Activated CD8-positive, alpha-beta T cell treated with anti-CD3 and anti-CD28 coated beads, Interleukin-2, amount 10 ng/mL, durations not matched to agents 7 days and 5 days (primary cell): ENCODE data around the gene SYF2. TPM values are rescaled to one million over a fixed set of nuclear protein-coding genes. Genes with fewer than 3 reads are reported as not detected.
"Not testable (repeated sequence)": the region's sequence is repeated elsewhere in the genome, so short reads cannot be mapped to it uniquely, and the experiment has no call there.

ENCODE experiments used
- ATAC-seq: fragments of 150-1000 bp; cut with Tn5 transposase; one replicate; pipeline ENCODE4 v1.10.0; 2021; ENCODE audit warnings: moderate library complexity
- CTCF ChIA-PET: fragments of 350-600 bp; sonication (Branson Sonifier 250); formaldehyde crosslinking; loops from one replicate; lab custom pipeline; 2021; ENCODE audit warnings: antibody characterized with exemption; lab: Charles Lee
- POLR2A ChIA-PET: fragments of 350-600 bp; sonication (Branson Sonifier 250); formaldehyde crosslinking; loops from one replicate; lab custom pipeline; 2021; ENCODE audit warnings: antibody characterized with exemption; lab: Charles Lee
- DNase-seq: peaks from one replicate; pipeline ENCODE4 v3.0.0-alpha.2; 2020
- H3K27ac Mint-ChIP-seq: one replicate; pipeline ENCODE4 v1.8.0; 2021; ENCODE audit warnings: mild to moderate bottlenecking, mixed read lengths
- H3K27me3 Mint-ChIP-seq: one replicate; pipeline ENCODE4 v1.8.0; 2021; ENCODE audit warnings: low read depth, mixed read lengths
- H3K36me3 Mint-ChIP-seq: one replicate; pipeline ENCODE4 v1.8.0; 2021; ENCODE audit warnings: low read depth, mixed read lengths
- H3K4me1 Mint-ChIP-seq: one replicate; pipeline ENCODE4 v1.8.0; 2021; ENCODE audit warnings: low read depth, mixed read lengths
- H3K4me3 Mint-ChIP-seq: one replicate; pipeline ENCODE4 v1.8.0; 2021; ENCODE audit warnings: mild to moderate bottlenecking, mixed read lengths
- H3K9me3 Mint-ChIP-seq: one replicate; pipeline ENCODE4 v1.8.0; 2022; ENCODE audit warnings: mixed read lengths; ENCODE audit not compliant: insufficient read depth
- total RNA-seq, 2 experiments: library from RNA; stranded (reverse); gene quantifications; one replicate each; pipeline ENCODE4 v1.2.3, GENCODE V29; 2021

The SYF2 gene
- total RNA-seq, 2 experiments from 2014 or later: 36.8 to 37.1 TPM

DNA sequence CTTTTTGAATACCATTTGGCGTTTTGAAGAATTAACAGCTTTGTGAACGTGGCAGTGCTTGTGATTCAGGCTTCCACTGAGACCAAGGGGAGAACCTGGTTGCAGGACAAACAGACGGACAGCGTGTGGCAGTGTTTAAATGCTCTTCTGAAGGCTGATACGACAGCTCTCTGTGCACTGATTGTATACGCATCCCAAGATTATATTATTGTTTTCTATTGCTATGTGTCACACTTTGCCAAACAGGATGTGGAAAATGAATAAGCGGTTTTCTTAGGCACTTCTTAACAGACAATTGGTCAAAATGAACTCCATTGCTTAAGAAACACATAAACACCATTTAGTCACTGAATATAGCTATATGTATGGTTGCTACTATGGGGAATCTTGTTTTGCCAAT is 27.5 kb upstream of the SYF2 start:
- H3K9me3 Mint-ChIP-seq, H3K4me3 Mint-ChIP-seq, POLR2A ChIA-PET, H3K36me3 Mint-ChIP-seq, H3K4me1 Mint-ChIP-seq, H3K27me3 Mint-ChIP-seq, H3K27ac Mint-ChIP-seq, DNase-seq: not testable (repeated sequence)
- ATAC-seq: peak; percentile 63
- CTCF ChIA-PET: interaction anchor here (1.0 kb wide), 1 partner anchor 20 kb away, joined by 4 read pairs; no protein-coding TSS in a partner anchor

DNA sequence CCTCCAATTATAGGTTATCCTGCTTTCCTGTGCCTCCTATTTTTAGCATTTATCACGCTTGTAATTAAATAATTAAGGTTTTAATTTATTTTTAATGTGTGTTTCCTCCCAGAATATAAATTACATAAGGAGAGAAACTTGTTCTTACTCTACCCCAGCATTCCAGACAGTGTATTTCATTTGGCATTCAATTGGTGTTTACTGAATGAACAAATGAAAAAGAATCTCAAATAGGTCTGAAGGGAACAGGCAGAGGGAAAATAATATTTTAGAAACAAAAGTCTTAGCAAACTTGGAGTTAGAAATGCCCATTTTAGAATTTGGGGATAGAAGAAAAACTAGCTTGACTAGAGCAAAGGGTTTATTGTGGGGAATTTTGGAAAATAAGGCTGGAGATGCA is 24.9 kb upstream of the SYF2 start:
- Mint-ChIP-seq H3K36me3 (no peaks in the 10 kb centered on the region), H3K27ac (no peak overlapping the region), H3K9me3 (no peaks in the 10 kb centered on the region), H3K27me3 (no peaks in the 10 kb centered on the region), H3K4me1 (peaks cover 9% of the 10 kb centered on the region), H3K4me3 (no peak overlapping the region)
- DNase-seq (no peak), ATAC-seq (no peak)
- CTCF ChIA-PET: interaction anchor here (0.8 kb wide), 1 partner anchor 10 kb away, joined by 3 read pairs; the partner anchor contains the start of gene RSRP1
- POLR2A ChIA-PET: interaction anchor here (1.7 kb wide), 1 partner anchor 10 kb away, joined by 10 read pairs; the partner anchor contains the start of gene RSRP1

DNA sequence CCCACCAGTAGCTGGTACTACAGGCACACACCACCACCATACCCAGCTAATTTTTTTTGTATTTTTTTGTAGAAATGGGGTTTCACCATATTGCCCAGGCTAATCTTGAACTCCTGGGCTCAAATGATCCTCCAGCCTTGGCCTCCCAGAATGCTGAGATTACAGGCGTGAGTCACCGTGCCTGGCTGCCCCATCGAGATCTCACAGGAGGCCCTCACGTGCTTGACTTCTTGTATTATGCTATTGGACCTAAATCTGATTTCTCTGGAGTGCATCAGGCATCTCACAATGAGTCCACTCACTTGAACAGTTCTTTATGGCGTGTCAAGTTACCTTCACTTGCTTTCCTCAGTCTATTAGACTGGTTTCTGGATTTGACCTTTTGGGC is 24.3 kb upstream of the SYF2 start:
- H3K36me3 Mint-ChIP-seq: no peaks in the 10 kb centered on the region
- CTCF ChIA-PET: no interaction called here
- no peak for DNase-seq
- no peak overlapping the region for H3K27ac Mint-ChIP-seq
- no peak overlapping the region for H3K4me3 Mint-ChIP-seq
- no peak for ATAC-seq
- POLR2A ChIA-PET: interaction anchor here (0.6 to 1.7 kb wide), 2 partner anchors 9 to 358 kb away, joined by 3 to 12 read pairs; partner anchors contain the start of gene RSRP1
- H3K27me3 Mint-ChIP-seq: no peaks in the 10 kb centered on the region
- H3K9me3 Mint-ChIP-seq: no peaks in the 10 kb centered on the region
- H3K4me1 Mint-ChIP-seq: peaks cover 9% of the 10 kb centered on the region

DNA sequence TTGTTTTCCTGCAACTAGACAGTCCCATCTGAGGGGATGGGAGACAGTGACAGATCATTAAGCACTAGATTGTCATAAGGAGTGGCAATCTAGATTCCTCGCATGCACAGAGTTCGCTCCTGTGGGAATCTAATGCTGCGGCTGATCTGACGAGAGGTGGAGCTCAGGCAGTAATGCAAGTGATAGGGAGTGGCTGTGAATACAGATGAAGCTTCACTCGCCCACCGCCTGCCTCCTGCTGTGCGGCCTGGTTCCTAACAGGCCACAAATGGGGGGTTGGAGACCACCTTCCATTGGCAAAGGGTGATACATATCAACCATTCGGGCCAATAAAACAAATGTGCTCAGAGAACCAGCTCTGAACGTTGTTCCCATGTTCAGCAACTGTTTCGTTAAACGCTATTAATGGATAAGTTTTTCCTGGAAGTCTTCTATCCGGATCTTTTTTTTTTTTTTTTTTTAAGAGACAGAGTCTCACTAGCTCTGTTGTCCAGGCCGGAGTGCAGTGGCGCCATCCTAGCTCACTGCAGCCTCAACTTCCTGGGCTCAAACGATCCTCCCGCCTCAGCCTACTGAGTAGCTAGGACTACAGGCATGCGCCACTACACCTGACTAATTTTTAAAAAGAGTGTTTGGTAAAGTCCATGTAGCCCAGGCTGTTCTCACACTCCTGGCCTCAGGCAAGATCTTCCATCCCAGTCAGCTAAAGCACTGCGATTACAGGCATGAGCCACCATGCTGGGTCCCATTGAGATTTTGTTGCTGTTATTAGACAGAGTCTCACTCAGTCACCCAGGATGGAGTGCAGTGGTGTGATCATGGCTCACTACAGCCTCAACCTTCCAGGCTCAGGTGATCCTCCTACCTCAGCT is 23.6 kb upstream of the SYF2 start:
- Mint-ChIP-seq H3K36me3 (no peaks in the 10 kb centered on the region), H3K27me3 (no peaks in the 10 kb centered on the region), H3K9me3 (no peaks in the 10 kb centered on the region), H3K27ac (no peak overlapping the region), H3K4me3 (no peak overlapping the region), H3K4me1 (peaks cover 8% of the 10 kb centered on the region)
- ChIA-PET CTCF (no interaction called here), POLR2A (interaction anchor here (0.6 to 1.7 kb wide), 3 partner anchors 9 to 359 kb away, joined by 3 to 12 read pairs (median 3); partner anchors contain the start of gene RSRP1)
- DNase-seq (no peak), ATAC-seq (no peak)

DNA sequence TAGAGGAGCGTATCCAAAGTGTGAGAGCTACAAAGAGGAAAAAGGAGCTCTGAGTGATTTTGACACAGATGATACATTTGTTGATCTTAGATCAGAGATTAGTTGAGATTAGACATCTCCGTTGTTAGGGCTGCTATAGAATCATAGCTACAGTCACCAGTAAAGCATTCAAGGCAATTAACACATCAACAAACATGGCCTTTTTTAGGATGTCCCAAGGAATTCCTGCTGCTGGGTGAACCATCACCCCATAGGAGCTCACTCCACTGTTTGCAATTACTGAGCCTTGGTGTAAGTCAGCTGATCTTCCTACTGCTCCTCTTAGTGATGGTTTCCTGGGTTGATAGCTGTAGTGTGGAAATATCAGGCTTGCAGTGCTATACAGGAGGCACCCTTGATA is 21.6 kb upstream of the SYF2 start:
- no peak overlapping the region for H3K4me3 Mint-ChIP-seq
- ChIA-PET CTCF (no interaction called here), POLR2A (interaction anchor here (0.6 to 1.4 kb wide), 2 partner anchors 22 to 565 kb away, joined by 4 to 6 read pairs; partner anchors contain the start of gene SYF2)
- no peak overlapping the region for H3K27ac Mint-ChIP-seq
- no peaks in the 10 kb centered on the region for H3K36me3 Mint-ChIP-seq
- no peak for ATAC-seq
- no peaks in the 10 kb centered on the region for H3K4me1 Mint-ChIP-seq
- no peaks in the 10 kb centered on the region for H3K27me3 Mint-ChIP-seq
- H3K9me3 Mint-ChIP-seq: no peaks in the 10 kb centered on the region
- no peak for DNase-seq

DNA sequence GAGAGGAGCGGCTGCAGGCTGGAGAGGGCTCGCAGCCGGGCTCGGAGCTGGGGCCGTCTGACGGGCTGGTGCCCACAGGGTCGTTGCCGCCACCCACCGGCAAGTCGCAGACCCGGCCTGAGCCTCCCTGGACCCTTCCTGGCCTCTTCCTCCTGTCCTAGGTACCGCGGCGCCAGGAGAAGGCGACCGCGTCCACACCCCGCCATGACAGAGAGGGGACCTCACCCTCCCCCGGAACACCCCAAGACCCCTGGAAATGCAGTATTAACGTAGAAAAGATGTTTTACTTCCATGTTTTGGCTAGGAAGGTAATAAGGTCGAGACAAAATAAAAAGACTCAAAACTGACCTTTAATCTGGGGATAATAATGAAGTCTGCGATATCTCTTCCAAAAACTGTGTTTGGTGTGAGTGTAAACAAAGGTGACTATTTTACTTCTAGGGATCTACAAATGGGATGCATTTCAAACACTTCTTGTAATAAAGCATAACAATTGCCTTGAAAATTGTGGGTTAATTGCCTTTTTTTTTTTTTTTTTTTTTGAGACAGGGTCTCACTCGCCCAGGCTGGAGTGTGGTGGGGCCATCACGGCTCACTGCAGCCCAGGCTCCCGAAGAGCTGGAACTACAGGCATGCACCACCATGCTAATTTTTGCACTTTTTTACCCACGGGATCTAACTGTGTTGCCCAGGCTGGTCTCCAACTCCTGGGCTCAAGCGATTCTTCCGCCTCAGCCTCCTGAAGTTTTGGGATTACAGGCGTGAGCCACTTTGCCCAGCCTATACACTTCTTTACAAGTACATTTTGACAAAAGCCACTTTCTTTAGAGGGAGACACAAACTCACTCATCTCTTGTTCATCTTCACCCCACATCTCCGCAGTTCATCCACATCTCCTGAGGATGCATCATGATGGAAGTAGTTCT is 15.8 kb upstream of the SYF2 start:
- peak; percentile 42 for ATAC-seq
- ChIA-PET CTCF (interaction anchor here (0.5 to 0.7 kb wide), 3 partner anchors 8 to 16 kb away, joined by 3 read pairs; partner anchors contain the start of gene SYF2), POLR2A (interaction anchor here (0.6 to 5.4 kb wide), 25 partner anchors 8 to 832 kb away, joined by 3 to 113 read pairs (median 3); partner anchors contain the start of genes RUNX3 and SYF2)
- DNase-seq: no peak
- Mint-ChIP-seq H3K9me3 (no peaks in the 10 kb centered on the region), H3K27me3 (no peaks in the 10 kb centered on the region), H3K4me1 (peaks cover 41% of the 10 kb centered on the region), H3K4me3 (peak overlapping the region; percentile 95), H3K36me3 (peaks cover 40% of the 10 kb centered on the region), H3K27ac (peak overlapping the region; percentile 100)

DNA sequence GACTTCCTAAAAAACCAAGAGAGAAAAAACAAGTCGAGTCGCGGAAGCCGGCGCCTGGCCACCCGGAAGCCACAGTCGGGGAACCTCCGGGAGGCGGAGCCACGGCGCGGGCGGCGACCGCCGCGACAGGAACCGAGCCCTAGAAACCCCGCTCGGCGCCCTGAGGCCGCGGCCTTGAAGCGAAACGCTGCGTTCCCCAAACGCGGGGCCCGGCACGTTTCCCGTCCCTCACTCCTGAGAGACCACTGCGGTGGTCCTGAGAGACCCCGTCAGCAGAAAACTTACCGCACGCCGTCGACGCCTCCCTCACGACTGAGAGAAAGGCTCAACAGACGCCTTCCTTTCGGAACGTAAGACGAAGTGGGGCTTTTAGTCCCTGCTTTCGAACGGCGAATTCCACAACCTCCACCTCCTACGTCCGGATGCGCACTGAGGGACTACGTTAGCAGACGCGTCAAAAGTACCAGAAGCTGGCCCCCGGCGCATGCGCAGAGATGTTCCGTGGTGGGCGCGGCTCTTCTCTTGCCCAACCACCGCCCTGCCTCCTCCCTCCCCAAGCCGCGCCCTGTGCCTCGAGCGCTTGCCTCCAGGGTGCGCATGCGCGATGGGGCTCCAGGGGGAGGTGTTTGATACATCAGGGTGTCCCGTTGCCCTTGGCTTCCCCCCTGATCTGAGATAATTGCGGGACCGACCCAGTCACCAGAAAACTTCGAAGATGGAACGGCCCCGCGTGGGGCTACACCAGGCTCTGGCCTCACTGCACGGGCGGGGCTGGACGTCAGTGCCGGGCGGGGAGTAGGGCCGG is 14.9 kb upstream of the SYF2 start, which contains the start of gene RSRP1:
Gene RSRP1 (minus strand): TSS at position 431 of the 805 bp plus-strand sequence. CDS start 491 bp downstream, outside the sequence.
- CTCF ChIA-PET: interaction anchor here (0.5 to 0.7 kb wide), 2 partner anchors 10 to 15 kb away, joined by 3 read pairs; partner anchors contain the start of gene SYF2
- no peaks in the 10 kb centered on the region for H3K27me3 Mint-ChIP-seq
- peak within 1 kb of the TSS; percentile 95 for H3K4me3 Mint-ChIP-seq
- ATAC-seq: peak; percentile 91
- no peaks in the 10 kb centered on the region for H3K9me3 Mint-ChIP-seq
- peaks cover 49% of the 10 kb centered on the region for H3K4me1 Mint-ChIP-seq
- peaks cover 49% of the 10 kb centered on the region for H3K36me3 Mint-ChIP-seq
- DNase-seq: peak; percentile 100
- POLR2A ChIA-PET: interaction anchor here (0.6 to 5.4 kb wide), 24 partner anchors 9 to 831 kb away, joined by 3 to 113 read pairs (median 3); partner anchors contain the start of genes RUNX3 and SYF2
- H3K27ac Mint-ChIP-seq: peak within 1 kb of the TSS; percentile 100

DNA sequence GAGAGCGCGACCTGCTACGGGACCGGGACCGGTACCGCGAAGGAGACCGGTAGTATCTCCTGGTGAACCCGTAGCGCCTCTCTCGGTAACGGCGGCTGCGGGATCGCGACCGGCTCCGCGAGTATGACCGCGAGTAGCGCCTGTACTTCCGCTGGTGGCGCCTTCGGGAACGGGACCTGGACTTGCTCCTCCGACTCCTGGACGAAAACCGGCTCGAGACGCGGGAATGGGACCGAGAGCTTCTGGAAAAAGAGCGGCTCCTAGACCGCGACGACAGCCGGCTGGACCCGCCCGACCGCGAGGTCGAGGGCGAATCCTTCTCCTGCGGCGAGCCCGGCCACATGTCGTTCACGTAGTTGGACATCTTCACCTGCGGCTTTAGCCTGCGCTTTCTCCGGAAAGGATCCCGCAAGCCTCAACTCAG is 14.3 kb upstream of the SYF2 start:
- peak overlapping the region; percentile 100 for H3K27ac Mint-ChIP-seq
- H3K27me3 Mint-ChIP-seq: no peaks in the 10 kb centered on the region
- no peaks in the 10 kb centered on the region for H3K9me3 Mint-ChIP-seq
- H3K4me3 Mint-ChIP-seq: peak overlapping the region; percentile 95
- ATAC-seq (no peak), DNase-seq (peak; percentile 54)
- POLR2A ChIA-PET: interaction anchor here (0.5 to 5.4 kb wide), 8 partner anchors 9 to 575 kb away, joined by 3 to 113 read pairs (median 3); partner anchors contain the start of genes RUNX3, SYF2 and TMEM50A
- CTCF ChIA-PET: interaction anchor here (0.7 kb wide), 1 partner anchor 399 kb away, joined by 3 read pairs; no protein-coding TSS in a partner anchor
- H3K36me3 Mint-ChIP-seq: peaks cover 52% of the 10 kb centered on the region
- H3K4me1 Mint-ChIP-seq: peaks cover 53% of the 10 kb centered on the region

DNA sequence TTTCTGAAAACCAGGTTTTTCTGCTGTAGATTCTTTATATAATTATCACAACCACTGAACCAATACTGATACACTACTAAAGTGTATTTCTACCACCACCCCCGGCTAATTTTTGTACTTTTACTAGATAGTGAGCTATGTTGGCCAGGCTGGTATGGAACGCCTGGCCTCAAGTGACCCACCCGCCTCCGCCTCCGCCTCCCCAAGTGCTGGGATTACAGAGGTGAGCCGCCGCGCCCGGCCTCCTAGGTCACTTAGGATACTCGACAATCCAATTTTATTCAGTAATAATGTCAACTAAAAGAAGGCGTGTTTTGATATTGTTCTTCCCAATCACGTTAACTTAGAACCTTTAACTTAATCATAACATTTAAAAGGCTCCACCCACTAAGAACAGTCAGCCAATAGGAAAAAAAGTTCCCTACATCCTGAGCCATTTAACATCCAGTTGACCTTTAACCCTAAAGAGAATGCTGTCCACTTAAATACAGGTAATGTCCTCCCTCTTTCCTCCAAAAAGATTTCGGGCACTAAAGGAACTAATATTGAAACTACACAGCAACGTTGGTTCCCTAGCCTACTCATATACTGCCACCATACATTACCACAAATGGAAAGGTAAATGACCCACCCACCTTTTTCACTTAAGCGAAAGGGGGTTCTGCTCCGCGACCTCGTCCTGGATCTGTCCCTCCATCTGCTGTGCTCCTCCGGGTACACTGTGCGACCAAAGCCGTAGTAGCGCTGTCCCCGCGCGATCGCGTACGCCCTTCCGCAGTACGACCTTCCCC is 13.7 kb upstream of the SYF2 start:
- peak overlapping the region; percentile 100 for H3K27ac Mint-ChIP-seq
- CTCF ChIA-PET: interaction anchor here (0.7 to 1.7 kb wide), 2 partner anchors 12 to 398 kb away, joined by 3 to 11 read pairs; partner anchors contain the start of gene SYF2
- H3K36me3 Mint-ChIP-seq: peaks cover 57% of the 10 kb centered on the region
- H3K4me1 Mint-ChIP-seq: peaks cover 58% of the 10 kb centered on the region
- no peaks in the 10 kb centered on the region for H3K27me3 Mint-ChIP-seq
- H3K9me3 Mint-ChIP-seq: no peaks in the 10 kb centered on the region
- POLR2A ChIA-PET: interaction anchor here (0.5 to 5.4 kb wide), 4 partner anchors 11 to 92 kb away, joined by 3 to 113 read pairs (median 3); partner anchors contain the start of genes SYF2 and TMEM50A
- no peak for DNase-seq
- ATAC-seq: peak; percentile 12
- peak overlapping the region; percentile 95 for H3K4me3 Mint-ChIP-seq
